Neural progenitor cell (in vitro differentiated cells): ENCODE results near the gene AARS2. TPM values are rescaled to one million over a fixed set of nuclear protein-coding genes. Genes with fewer than 3 reads are reported as not detected.
A peak's percentile ranks its signal among the peaks of the same experiment; 100 is the strongest.

Experiments
- DNase-seq: peaks from one replicate; pipeline ENCODE4 v3.0.0-alpha.2; 2016; ENCODE audit warnings: low spot score
- H2AFZ ChIP-seq: fragments of 200-600 bp; sonication (generic); replicated peaks from 2 replicates; pipeline ENCODE4 v1.6.1; 2016; ENCODE audit warnings: antibody characterized with exemption
- H3F3A ChIP-seq: fragments of 200-600 bp; sonication (generic); 2 replicates; pipeline ENCODE4 v1.6.1; 2016; ENCODE audit warnings: antibody characterized with exemption, low read depth
- H3K27ac ChIP-seq: fragments of 200-600 bp; sonication (generic); 2 replicates; pipeline ENCODE4 v1.5.1; 2016; ENCODE audit warnings: mild to moderate bottlenecking
- H3K27me3 ChIP-seq: fragments of 200-600 bp; sonication (generic); 2 replicates; pipeline ENCODE4 v1.6.1; 2016; ENCODE audit warnings: mild to moderate bottlenecking, moderate library complexity
- H3K36me3 ChIP-seq: fragments of 200-600 bp; sonication (generic); 2 replicates; pipeline ENCODE4 v1.5.1; 2016
- H3K4me1 ChIP-seq: fragments of 200-600 bp; sonication (generic); 2 replicates; pipeline ENCODE4 v1.6.1; 2016; ENCODE audit warnings: mixed run types
- H3K4me2 ChIP-seq: fragments of 200-600 bp; sonication (generic); 2 replicates; pipeline ENCODE4 v1.6.1; 2016
- H3K4me3 ChIP-seq: fragments of 200-600 bp; sonication (generic); 2 replicates; pipeline ENCODE4 v1.5.1; 2016
- H3K79me2 ChIP-seq: fragments of 200-600 bp; sonication (generic); 2 replicates; pipeline ENCODE4 v1.6.1; 2016; ENCODE audit warnings: low read depth
- H3K9ac ChIP-seq: fragments of 200-600 bp; sonication (generic); 2 replicates; pipeline ENCODE4 v1.6.1; 2016
- H3K9me3 ChIP-seq: fragments of 200-600 bp; sonication (generic); 2 replicates; pipeline ENCODE4 v1.5.1; 2016; ENCODE audit warnings: low read depth
- H4K20me1 ChIP-seq: fragments of 200-600 bp; sonication (generic); 2 replicates; pipeline ENCODE4 v1.6.1; 2016; ENCODE audit warnings: low read depth
- H3K27ac Mint-ChIP-seq: 3 replicates; pipeline ENCODE4 v1.8.0; 2021; ENCODE audit warnings: mixed read lengths
- H3K27me3 Mint-ChIP-seq: 2 replicates; pipeline ENCODE4 v1.8.0; 2022; ENCODE audit warnings: low read depth, mild to moderate bottlenecking, inconsistent platforms, moderate library complexity, mixed read lengths; ENCODE audit not compliant: insufficient read depth
- H3K36me3 Mint-ChIP-seq: 3 replicates; pipeline ENCODE4 v1.8.0; 2021; ENCODE audit warnings: mixed read lengths
- H3K4me1 Mint-ChIP-seq: 3 replicates; pipeline ENCODE4 v1.8.0; 2021; ENCODE audit warnings: mixed read lengths
- H3K4me3 Mint-ChIP-seq: 3 replicates; pipeline ENCODE4 v1.8.0; 2021; ENCODE audit warnings: mild to moderate bottlenecking, moderate library complexity, mixed read lengths
- H3K9me3 Mint-ChIP-seq: 3 replicates; pipeline ENCODE4 v1.8.0; 2020; ENCODE audit warnings: mixed read lengths
- CTCF ChIP-seq: fragments of 200-600 bp; sonication (generic); IDR thresholded peaks from 2 replicates; pipeline ENCODE4 v1.5.1; 2017; ENCODE audit warnings: antibody characterized with exemption, mild to moderate bottlenecking
- EZH2 ChIP-seq: fragments of 200-600 bp; sonication (generic); IDR thresholded peaks from 2 replicates; pipeline ENCODE4 v1.6.1; 2017; ENCODE audit warnings: antibody characterized with exemption, mild to moderate bottlenecking, moderate library complexity
- EZH2phosphoT487 ChIP-seq: fragments of 200-600 bp; sonication (generic); IDR thresholded peaks from 2 replicates; pipeline ENCODE4 v1.6.1; 2017; ENCODE audit warnings: antibody characterized with exemption
- total RNA-seq: library from RNA; depleted of rRNA; stranded (reverse); fragments of >200 nt; gene quantifications from 2 replicates; pipeline ENCODE4 v1.2.3, GENCODE V29; 2015; ENCODE audit warnings: low replicate concordance

The AARS2 gene
- total RNA-seq, 1 donor from 2014 or later, result 16.1 TPM

- H3K36me3 ChIP-seq, result no peaks in the 10 kb centered on the region
- H3K27ac Mint-ChIP-seq, result peak overlapping the region; percentile 2
- H3K4me2 ChIP-seq, result no peak overlapping the region
- no peak overlapping the region for H2AFZ ChIP-seq
- TF ChIP-seq EZH2phosphoT487, result no peak
- no peak for TF ChIP-seq CTCF
- TF ChIP-seq EZH2, result no peak
- H3K9ac ChIP-seq, result no peak overlapping the region
- no peak for DNase-seq
- no peaks in the 10 kb centered on the region for H3F3A ChIP-seq
- no peaks in the 10 kb centered on the region for H3K4me1 ChIP-seq
- H3K9me3 Mint-ChIP-seq, result peaks cover 3% of the 10 kb centered on the region
- H3K4me3 ChIP-seq, result no peak overlapping the region
- H3K9me3 ChIP-seq, result no peaks in the 10 kb centered on the region
- peaks cover 10% of the 10 kb centered on the region for H4K20me1 ChIP-seq
- no peak overlapping the region for H3K27ac ChIP-seq
- peaks cover 4% of the 10 kb centered on the region for H3K4me1 Mint-ChIP-seq
- peaks cover 60% of the 10 kb centered on the region for H3K27me3 ChIP-seq
- H3K27me3 Mint-ChIP-seq, result peaks cover 36% of the 10 kb centered on the region
- H3K4me3 Mint-ChIP-seq, result no peak overlapping the region
- no peaks in the 10 kb centered on the region for H3K36me3 Mint-ChIP-seq
- H3K79me2 ChIP-seq, result no peaks in the 10 kb centered on the region
These were observed 29.0 kb downstream of the AARS2 start for GRCh38 chr6:44284121-44284520.

DNA sequence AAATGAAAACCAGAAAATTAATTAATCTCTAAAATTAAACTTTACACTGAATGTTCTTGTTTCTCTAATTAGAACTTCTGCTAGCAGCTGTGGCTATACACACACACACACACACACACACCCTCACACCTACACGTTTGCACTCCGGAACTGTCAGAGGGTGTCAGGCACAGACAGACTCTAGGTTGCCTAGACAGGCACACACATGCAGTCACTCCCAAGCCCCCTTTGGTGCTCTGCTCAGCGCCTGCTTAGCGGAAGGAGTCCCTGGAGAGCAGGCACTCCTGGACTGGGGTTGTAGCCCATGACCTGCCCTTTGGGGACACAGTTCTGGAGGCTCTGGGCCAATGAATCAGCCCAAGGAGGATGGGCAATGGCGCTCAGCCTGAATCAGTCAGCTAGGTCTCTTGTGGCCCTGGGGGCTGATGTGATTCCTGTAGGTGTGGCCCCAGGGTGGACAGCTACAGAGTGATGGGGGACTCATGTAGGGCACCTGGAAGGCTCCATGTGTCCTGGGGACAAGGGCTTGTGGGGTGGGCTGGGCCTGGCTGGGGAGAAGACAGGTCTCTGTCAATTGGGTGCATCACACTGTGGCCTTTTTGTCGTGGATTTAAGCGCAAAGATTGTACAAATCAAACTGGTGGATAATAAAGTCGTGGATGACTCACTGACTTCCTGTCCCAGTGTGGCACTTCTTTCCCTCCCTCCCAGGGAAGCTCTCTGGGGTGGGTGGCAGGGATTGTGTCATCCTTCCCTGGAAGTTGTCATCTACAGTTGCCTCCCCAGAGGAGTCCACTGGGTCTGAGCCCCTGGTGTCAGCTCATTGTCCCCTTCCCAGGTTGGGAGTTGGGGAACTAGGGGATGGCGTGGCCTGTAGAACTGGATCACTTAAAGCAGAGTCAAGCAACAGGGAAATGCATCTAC lies 34.1 kb downstream of the AARS2 start:
- H3F3A ChIP-seq, result no peaks in the 10 kb centered on the region
- no peaks in the 10 kb centered on the region for H3K4me1 ChIP-seq
- H3K36me3 ChIP-seq, result no peaks in the 10 kb centered on the region
- peaks cover 26% of the 10 kb centered on the region for H3K27me3 Mint-ChIP-seq
- no peak for DNase-seq
- H3K27me3 ChIP-seq, result peaks cover 53% of the 10 kb centered on the region
- H3K27ac ChIP-seq, result no peak overlapping the region
- no peaks in the 10 kb centered on the region for H3K9me3 ChIP-seq
- H3K9me3 Mint-ChIP-seq, result peaks cover 3% of the 10 kb centered on the region
- peak overlapping the region; percentile 29 for H3K27ac Mint-ChIP-seq
- H4K20me1 ChIP-seq, result no peaks in the 10 kb centered on the region
- no peak overlapping the region for H3K4me3 Mint-ChIP-seq
- no peak for TF ChIP-seq EZH2phosphoT487
- TF ChIP-seq CTCF, result no peak
- no peak for TF ChIP-seq EZH2
- H3K4me2 ChIP-seq, result no peak overlapping the region
- H3K4me3 ChIP-seq, result no peak overlapping the region
- no peak overlapping the region for H3K9ac ChIP-seq
- no peaks in the 10 kb centered on the region for H3K79me2 ChIP-seq
- peaks cover 10% of the 10 kb centered on the region for H3K4me1 Mint-ChIP-seq
- H2AFZ ChIP-seq, result no peak overlapping the region
- H3K36me3 Mint-ChIP-seq, result peaks cover 5% of the 10 kb centered on the region

- Mint-ChIP-seq H3K27ac (no peak overlapping the region), H3K4me1 (peaks cover 10% of the 10 kb centered on the region), H3K36me3 (peaks cover 5% of the 10 kb centered on the region), H3K4me3 (no peak overlapping the region), H3K9me3 (peaks cover 3% of the 10 kb centered on the region), H3K27me3 (peaks cover 26% of the 10 kb centered on the region)
- H3K27me3 ChIP-seq, result peaks cover 49% of the 10 kb centered on the region
- H3K4me1 ChIP-seq, result no peaks in the 10 kb centered on the region
- no peak for TF ChIP-seq EZH2phosphoT487
- no peak for TF ChIP-seq CTCF
- no peak for TF ChIP-seq EZH2
- no peaks in the 10 kb centered on the region for H3K9me3 ChIP-seq
- H3K36me3 ChIP-seq, result no peaks in the 10 kb centered on the region
- no peak overlapping the region for H3K4me3 ChIP-seq
- H2AFZ ChIP-seq, result no peak overlapping the region
- no peak overlapping the region for H3K4me2 ChIP-seq
- H3K27ac ChIP-seq, result no peak overlapping the region
- no peaks in the 10 kb centered on the region for H3F3A ChIP-seq
- DNase-seq, result no peak
- no peak overlapping the region for H3K9ac ChIP-seq
- H4K20me1 ChIP-seq, result no peaks in the 10 kb centered on the region
- H3K79me2 ChIP-seq, result no peaks in the 10 kb centered on the region
These were observed 34.8 kb downstream of the AARS2 start for GRCh38 chr6:44278315-44278714.
